GM10847 (cell line): ENCODE results near the gene SOD3.

Experiments used
- POLR2A ChIP-seq: IDR thresholded peaks from 2 replicates; pipeline ENCODE4 v1.6.1; 2011; ENCODE audit not compliant: insufficient read length; ENCODE audit errors: extremely low read depth

The SOD3 gene

DNA sequence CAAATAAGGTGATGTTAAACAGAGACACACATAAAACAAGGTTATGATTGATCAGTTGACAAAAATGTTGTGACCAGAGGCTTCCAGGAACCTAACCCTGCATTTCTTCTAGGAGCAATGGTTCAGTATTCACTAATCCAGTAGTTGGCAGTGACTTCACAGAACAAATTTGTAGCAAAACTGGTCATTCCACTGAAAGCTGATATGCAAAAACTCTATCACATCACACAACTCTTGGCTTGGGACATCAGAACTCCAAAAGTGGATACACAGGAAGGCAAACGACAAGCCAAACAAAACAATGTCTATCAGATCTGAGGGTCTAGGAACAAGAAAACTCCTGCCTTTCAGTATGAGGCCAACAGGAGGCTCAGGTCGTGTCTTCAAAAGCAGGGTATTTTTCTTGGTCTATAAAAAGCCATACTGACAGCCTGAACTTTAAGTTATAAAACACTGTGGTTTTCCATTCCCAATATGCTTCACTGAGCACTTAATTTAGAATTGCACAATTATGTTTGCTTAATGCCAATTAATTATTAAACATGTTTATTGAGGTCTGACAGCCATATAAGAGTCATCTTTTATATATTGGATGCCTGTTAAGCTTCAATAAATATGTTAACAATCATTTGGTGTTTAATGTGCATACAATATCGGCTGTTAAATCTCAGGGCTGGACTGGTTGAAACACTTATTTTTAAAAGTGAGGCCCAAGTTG is 45.6 kb downstream of the SOD3 start:
- no peak for TF ChIP-seq POLR2A

GRCh38 chr4:24842356-24842755 is 47.0 kb downstream of the SOD3 start:
- TF ChIP-seq POLR2A, result no peak

GRCh38 chr4:24843096-24843495 is 47.7 kb downstream of the SOD3 start:
- no peak for TF ChIP-seq POLR2A

- TF ChIP-seq POLR2A, result no peak
Observed at GRCh38 chr4:24845132-24845531, 49.8 kb downstream of the SOD3 start.

- TF ChIP-seq POLR2A, result no peak
Observed at GRCh38 chr4:24845902-24846301, 50.5 kb downstream of the SOD3 start.

DNA sequence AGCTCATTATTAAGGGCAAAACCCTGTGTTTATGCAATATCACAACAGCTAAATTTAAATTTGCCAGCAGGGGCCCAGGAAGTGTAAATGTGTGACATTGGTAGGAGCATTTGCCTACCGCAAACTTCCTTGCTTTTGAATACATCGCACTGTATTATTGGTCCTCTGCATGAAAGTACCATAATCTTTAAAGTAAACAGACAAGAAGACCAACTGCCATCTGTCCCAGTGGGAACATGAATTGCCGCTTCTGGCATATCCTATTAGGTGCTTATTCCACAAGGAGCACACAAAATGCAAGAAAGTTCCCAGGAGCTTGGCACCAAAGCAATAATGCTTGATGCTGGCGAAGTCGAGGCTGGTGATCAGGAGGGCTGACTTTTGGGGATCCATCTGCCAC is 51.3 kb downstream of the SOD3 start:
- no peak for TF ChIP-seq POLR2A

- TF ChIP-seq POLR2A, result no peak
Observed at GRCh38 chr4:24849351-24849750, 54.0 kb downstream of the SOD3 start.

- no peak for TF ChIP-seq POLR2A
Observed at GRCh38 chr4:24849756-24850155, 54.4 kb downstream of the SOD3 start.
